Keratinocyte (primary cell): ENCODE data around the gene CCDC54.
"Not testable (repeated sequence)": the region's sequence is repeated elsewhere in the genome, so short reads cannot be mapped to it uniquely, and the experiment has no call there.

Experiments used
- EZH2 ChIP-seq: IDR thresholded peaks from one replicate; pipeline ENCODE4 v1.6.1; 2012; ENCODE audit warnings: inconsistent platforms, mild to moderate bottlenecking, low read length, moderate library complexity
- TF ChIP-seq, protein P1 (sequence below), 3 experiments: IDR thresholded peaks in 1 of 3; conservative IDR thresholded peaks in 1 of 3; optimal IDR thresholded peaks in 1 of 3; 2 replicates in 2 of 3; 3 replicates in 1 of 3; pipeline versions ENCODE3 to v1.5.1; 2011; ENCODE audit warnings: low read length in 3 of 3, mild to moderate bottlenecking in 3 of 3, moderate library complexity in 2 of 3, control low read depth in 1 of 3, inconsistent platforms in 1 of 3; ENCODE audit not compliant: insufficient read depth in 2 of 3; ENCODE audit errors: extremely low read depth in 1 of 3

GRCh38 chr3:107339690-107340089, 37.5 kb upstream of the CCDC54 start:
- TF ChIP-seq, protein P1, sequence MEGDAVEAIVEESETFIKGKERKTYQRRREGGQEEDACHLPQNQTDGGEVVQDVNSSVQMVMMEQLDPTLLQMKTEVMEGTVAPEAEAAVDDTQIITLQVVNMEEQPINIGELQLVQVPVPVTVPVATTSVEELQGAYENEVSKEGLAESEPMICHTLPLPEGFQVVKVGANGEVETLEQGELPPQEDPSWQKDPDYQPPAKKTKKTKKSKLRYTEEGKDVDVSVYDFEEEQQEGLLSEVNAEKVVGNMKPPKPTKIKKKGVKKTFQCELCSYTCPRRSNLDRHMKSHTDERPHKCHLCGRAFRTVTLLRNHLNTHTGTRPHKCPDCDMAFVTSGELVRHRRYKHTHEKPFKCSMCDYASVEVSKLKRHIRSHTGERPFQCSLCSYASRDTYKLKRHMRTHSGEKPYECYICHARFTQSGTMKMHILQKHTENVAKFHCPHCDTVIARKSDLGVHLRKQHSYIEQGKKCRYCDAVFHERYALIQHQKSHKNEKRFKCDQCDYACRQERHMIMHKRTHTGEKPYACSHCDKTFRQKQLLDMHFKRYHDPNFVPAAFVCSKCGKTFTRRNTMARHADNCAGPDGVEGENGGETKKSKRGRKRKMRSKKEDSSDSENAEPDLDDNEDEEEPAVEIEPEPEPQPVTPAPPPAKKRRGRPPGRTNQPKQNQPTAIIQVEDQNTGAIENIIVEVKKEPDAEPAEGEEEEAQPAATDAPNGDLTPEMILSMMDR (optimal IDR thresholded peaks at IDR 0.05 in 1 of 3, IDR thresholded peaks at IDR 0.05 in 1 of 3, conservative IDR thresholded peaks at IDR 0.05 in 1 of 3; ENCODE audit: extremely low read depth in 1 of 3, insufficient read depth in 2 of 3, low read length in 3 of 3), result not testable (repeated sequence)
- not testable (repeated sequence) for TF ChIP-seq EZH2
